GM21723 (cell line): ENCODE data around the gene CASP9.
"Not testable (repeated sequence)": the region's sequence is repeated elsewhere in the genome, so short reads cannot be mapped to it uniquely, and the experiment has no call there.

Source experiments
- ATAC-seq: cut with Tn5 transposase; IDR thresholded peaks from one replicate; pipeline ENCODE4 v1.9.1; 2021; ENCODE audit warnings: mild to moderate bottlenecking, moderate library complexity; ENCODE audit not compliant: unreplicated experiment

The CASP9 gene

DNA sequence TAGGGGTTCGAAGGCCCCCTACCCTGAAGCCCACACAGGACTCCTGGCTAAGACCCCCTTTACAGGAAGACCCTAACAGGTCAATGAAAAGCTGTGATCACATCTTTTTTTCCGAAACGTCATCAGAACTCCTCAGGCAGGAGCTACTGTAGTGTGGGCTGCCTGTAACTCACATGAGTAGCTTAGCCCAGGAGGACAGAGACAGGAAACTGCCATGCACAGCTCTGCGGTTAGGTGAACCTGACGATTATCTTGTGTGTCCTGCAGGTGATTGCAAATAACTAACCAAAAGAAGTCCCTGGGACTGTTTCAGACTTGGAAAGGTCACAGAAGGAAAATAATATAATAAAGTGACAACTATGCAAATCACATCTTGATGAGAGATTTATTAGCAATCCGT, 52.3 kb downstream of the CASP9 start:
- not testable (repeated sequence) for ATAC-seq

DNA sequence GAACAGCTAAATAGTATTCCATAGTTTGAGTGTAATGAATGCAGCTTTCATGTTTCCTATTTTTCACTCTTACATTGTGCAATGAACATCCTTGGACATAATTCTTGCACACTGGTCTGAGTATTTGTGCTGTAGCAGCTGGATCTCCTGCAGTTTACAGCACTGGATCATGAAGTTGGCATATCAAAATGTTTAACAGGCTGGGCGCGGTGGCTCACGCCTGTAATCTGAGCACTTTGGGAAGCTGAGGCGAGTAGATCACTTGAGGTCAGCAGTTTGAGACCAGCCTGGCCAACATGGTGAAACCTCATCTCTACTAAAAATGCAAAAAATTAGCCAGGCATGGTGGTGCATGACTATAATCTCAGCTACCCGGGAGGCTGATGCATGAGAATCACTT, 52.9 kb downstream of the CASP9 start:
- not testable (repeated sequence) for ATAC-seq

DNA sequence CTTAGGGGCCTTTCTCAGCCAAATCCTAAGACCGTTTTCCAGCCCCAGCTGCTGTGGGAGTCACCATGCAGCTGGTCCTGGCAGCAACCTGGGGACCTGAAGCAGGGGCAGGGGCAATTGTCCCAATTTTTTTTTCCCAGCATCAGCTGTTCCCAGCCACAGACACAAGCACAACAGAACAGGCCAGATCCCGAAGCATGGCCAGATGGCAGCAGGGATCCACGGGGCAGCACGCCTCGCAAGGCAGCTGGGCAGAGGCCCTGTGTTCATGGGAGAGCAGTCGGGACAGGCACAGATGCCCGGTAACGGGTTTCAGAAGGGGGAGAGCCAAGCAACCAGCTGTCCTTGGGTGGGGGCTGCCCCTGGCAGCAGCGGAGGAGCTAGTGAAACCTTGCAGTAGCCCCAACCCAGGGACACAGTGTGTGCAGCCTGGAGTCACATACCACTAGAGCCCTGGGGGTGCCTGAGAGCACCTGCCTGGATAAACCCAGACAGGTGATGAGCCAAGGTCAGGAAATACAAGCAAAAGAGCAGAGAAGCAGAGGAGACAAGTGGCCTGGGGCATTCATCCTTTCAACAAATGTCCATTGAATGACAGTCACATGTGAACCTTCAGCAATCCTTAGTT, 54.1 kb downstream of the CASP9 start:
- not testable (repeated sequence) for ATAC-seq

GRCh38 chr1:15469361-15469760, 54.7 kb downstream of the CASP9 start:
- no peak for ATAC-seq

- no peak for ATAC-seq
Observed at GRCh38 chr1:15468145-15468544, 55.9 kb downstream of the CASP9 start.

DNA sequence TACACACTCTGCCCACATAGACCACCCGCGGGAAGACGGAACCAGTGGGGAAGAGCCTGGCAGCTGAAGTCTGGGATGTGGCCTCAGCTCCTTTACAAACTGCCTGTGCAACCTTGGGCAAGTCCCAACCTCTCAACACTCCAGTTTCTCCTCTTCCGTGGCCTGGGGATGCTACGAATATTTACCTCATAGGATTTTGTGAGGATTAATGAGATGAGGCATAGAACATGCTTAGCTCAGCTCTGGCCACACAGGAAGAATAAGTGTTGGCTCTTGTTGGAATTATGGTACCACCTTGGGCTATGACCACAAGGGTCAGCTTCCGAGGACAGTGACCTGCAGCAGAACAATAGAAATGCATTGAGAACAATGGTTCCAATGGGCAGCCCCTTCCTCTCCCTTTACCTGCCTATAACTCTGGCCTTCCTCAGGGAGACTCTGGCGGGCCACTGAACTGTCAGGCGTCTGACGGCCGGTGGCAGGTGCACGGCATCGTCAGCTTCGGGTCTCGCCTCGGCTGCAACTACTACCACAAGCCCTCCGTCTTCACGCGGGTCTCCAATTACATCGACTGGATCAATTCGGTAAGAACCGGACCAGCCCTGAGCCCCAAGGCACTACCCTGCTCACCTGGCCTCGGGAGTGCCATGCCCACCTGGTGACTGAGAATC, 56.9 kb downstream of the CASP9 start:
- ATAC-seq: not testable (repeated sequence)

GRCh38 chr1:15465674-15466073, 58.3 kb downstream of the CASP9 start:
- no peak for ATAC-seq

DNA sequence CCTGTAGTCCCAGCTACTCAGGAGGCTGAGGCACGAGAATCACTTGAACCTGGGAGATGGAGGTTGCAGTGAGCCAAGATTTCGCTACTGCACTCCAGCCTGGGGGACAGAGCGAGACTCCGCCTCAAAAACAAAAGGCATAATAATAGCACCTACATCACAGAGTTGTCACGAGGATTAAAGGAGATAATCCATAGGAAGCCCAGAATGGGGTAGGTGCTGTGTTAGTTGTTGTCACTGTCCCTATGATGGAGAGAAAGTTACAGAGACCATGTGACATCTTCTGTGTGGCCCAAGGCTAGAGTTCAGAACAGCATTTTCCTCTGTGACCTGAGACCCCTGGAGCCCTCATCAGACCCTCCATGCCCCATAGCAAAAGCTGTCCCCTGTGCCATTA, 60.1 kb downstream of the CASP9 start:
- not testable (repeated sequence) for ATAC-seq

GRCh38 chr1:15463064-15463800, 60.8 kb downstream of the CASP9 start:
- ATAC-seq: not testable (repeated sequence)

- ATAC-seq: no peak
Observed at GRCh38 chr1:15460708-15461095, 63.3 kb downstream of the CASP9 start.

DNA sequence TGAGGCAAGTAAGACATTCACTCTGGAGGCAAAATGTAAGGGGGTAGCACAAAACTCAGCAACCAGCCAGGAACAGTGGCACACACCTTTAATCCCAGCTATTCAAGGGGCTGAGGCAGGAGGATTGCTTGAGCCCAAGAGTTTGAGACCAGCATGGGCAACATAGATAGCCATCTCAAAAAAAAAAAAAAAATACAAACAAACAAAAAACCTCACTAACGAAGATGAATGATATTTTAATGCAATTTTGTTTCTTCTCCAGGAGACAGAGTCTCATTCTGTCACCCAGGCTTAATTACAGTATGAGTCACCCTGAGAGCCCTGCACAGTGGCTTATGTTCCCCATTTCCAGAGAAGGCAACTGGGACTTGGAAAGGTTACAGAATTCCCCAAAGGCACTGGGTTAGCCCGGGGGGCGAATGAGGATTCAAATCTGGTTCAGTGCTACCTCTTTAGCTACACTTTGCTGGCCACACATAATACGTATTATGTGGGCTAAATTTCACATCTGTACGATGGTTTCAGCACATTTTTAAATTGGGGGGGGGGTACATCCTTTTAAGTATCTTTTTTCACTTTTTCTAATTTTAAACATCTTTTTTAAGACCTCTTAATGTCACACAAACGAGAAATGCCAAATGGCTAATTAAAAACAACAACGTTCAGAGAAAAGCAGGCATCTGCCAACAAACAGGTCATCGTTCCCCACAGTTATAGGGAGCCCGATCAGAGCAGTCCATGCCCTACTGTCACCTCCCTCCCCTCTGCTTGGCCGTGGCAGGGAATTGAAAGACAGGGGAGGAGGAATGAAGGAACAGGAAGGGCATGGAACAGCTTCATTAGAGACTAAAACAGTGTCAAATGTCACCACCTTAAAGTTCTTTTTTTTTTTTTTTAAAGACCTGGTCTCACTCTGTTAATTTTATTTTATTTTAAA, 64.0 kb downstream of the CASP9 start:
- ATAC-seq: no peak

GRCh38 chr1:15458388-15458787, 65.6 kb downstream of the CASP9 start:
- ATAC-seq: not testable (repeated sequence)

DNA sequence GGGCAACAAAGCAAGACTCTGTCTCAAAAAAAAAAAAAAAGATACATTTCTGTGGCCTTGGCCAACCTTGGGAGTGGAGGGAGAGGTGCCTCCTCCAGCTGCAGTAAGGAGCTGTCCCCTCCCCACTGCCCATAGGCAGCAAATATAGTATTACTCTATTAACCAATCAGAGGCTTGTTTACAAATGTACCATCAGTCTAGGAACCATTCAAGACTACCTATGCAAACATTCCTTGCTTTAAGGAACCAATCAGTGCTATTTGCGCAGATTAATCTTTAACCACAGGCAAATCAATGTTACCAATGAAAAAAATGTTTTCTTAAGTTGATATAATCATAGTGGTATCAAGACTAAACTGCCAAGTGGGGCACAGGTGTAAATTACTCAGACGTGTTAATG, 66.4 kb downstream of the CASP9 start:
- no peak for ATAC-seq

- no peak for ATAC-seq
Observed at GRCh38 chr1:15456313-15456954, 67.6 kb downstream of the CASP9 start, which contains the start of gene CELA2A. CELA2A (plus strand) TSS chr1:15456732; CDS start chr1:15456754, 22 bp downstream.

- no peak for ATAC-seq
Observed at GRCh38 chr1:15455522-15455921, 68.5 kb downstream of the CASP9 start.

DNA sequence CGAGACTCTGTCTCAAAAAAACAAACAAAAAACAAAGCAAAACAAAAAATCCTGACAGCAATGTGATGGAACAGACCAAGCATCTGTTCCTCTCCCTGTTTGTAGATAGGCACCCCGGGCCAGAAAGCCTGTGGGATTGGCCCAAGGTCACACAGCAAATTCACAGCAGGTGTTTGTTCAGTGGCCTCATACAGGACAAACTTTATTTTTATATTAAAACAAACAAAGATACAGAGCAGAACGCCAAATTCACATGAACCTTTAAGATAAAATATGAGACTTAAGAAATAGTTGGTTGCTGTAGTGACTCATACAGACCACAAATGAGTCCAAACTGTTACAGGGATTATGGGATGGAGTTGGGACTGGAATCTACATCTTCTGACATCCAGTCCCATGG, 69.8 kb downstream of the CASP9 start:
- no peak for ATAC-seq

DNA sequence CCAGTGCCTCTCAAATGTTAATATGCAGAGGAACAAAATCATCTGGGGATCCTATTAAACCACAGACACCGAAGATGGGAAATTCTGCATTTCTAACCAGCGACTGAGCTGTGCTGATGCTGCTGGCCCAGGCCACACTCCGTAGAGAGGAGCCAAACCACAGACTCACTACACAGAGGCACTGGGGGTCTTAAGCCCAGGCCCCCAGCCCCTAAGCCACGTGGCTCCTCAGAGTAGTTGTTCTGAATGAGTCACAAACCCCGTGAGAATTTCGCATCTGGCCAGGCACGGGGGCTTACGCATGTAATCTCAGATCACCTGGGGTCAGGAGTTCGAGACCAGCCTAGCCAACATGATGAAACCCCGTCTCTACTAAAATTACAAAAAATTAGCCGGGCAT, 70.3 kb downstream of the CASP9 start:
- ATAC-seq: no peak

DNA sequence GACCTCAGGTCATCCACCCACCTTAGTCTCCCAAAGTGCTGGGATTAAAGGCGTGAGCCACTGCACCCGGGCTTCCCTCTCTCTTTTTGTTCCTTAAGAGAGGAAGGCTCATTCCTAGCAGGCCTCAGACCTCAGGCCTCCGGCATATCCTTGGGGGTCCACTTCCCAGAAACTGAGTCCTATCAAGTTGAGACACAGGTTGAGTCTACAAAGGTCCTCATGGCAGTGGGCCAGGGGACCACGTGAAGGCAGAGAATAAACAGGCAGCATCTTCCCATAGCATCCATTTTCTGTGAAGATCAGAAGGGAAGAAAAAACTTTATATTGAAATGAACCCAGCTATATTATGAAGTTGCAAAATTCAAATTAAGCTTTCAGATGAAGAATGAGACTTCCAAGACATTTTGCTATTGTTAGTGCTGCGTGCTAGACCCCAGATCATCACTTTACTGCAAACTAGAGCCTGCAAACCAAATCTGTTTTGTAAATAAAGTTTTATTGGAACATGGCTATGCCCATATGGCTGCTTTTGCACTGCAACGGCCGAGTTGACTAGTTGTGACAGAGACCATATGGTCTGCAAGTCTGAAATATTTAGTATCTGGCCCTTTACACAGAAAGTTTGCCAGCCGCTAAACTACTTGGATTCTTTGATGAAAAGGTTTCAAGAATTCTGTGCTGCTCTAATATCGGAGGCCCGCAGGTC, 71.0 kb downstream of the CASP9 start:
- no peak for ATAC-seq

- no peak for ATAC-seq
Observed at GRCh38 chr1:15452216-15452615, 71.8 kb downstream of the CASP9 start.
